ENCODE data around the gene EXTL2. TPM values are rescaled to one million over a fixed set of nuclear protein-coding genes. Genes with fewer than 3 reads are reported as not detected.
"Not testable (repeated sequence)": the region's sequence is repeated elsewhere in the genome, so short reads cannot be mapped to it uniquely, and the experiment has no call there.

EXTL2 gene
- total RNA-seq, 1 experiment from 2014 or later, result 37.5 TPM

GRCh38 chr1:100861379-100861778 lies 33.3 kb downstream of the EXTL2 start:
- DNase-seq (ENCODE audit: low read depth), result peak; percentile 49

- DNase-seq (ENCODE audit: low read depth), result peak; percentile 67
Observed at GRCh38 chr1:100860397-100860991, 34.1 kb downstream of the EXTL2 start.

- peak; percentile 76 for DNase-seq (ENCODE audit: low read depth)
Observed at GRCh38 chr1:100855116-100855515, 39.5 kb downstream of the EXTL2 start.

- DNase-seq (ENCODE audit: low read depth), result no peak
Observed at GRCh38 chr1:100852976-100853375, 41.7 kb downstream of the EXTL2 start.

- DNase-seq (ENCODE audit: low read depth), result peak; percentile 55
Observed at GRCh38 chr1:100851726-100852125, 42.9 kb downstream of the EXTL2 start.

GRCh38 chr1:100847361-100848082 lies 47.1 kb downstream of the EXTL2 start:
- DNase-seq (ENCODE audit: low read depth), result no peak

- not testable (repeated sequence) for DNase-seq (ENCODE audit: low read depth)
Observed at GRCh38 chr1:100843160-100843559, 51.5 kb downstream of the EXTL2 start.

- peak; percentile 25 for DNase-seq (ENCODE audit: low read depth)
Observed at GRCh38 chr1:100835866-100836842, 58.5 kb downstream of the EXTL2 start.

- DNase-seq (ENCODE audit: low read depth), result peak; percentile 34
Observed at GRCh38 chr1:100834777-100835660, 59.6 kb downstream of the EXTL2 start.

- no peak for DNase-seq (ENCODE audit: low read depth)
Observed at GRCh38 chr1:100832694-100833428, 61.8 kb downstream of the EXTL2 start.

GRCh38 chr1:100825666-100826065 lies 69.0 kb downstream of the EXTL2 start:
- DNase-seq (ENCODE audit: low read depth), result not testable (repeated sequence)

Other genes starting within 250 kb of the EXTL2 start
- 0.51 and 0.63 TPM in 2 replicates for gene VCAM1, start 175.1 kb downstream of the EXTL2 start, total RNA-seq (2014; rRNA removed)
- gene SLC30A7, start 1.2 kb upstream of the EXTL2 start, total RNA-seq (2014; rRNA removed), result 35.2 and 39.6 TPM in 2 replicates
- gene DPH5, start 130.9 kb upstream of the EXTL2 start, total RNA-seq (2014; rRNA removed), result 38.9 and 41.2 TPM in 2 replicates